ENCODE data around the gene GPR180. TPM values are rescaled to one million over a fixed set of nuclear protein-coding genes. Genes with fewer than 3 reads are reported as not detected.

Gene GPR180
- total RNA-seq, 4 donors from 2014 or later, result 2.6 to 5.3 (median 3.6) TPM

DNA sequence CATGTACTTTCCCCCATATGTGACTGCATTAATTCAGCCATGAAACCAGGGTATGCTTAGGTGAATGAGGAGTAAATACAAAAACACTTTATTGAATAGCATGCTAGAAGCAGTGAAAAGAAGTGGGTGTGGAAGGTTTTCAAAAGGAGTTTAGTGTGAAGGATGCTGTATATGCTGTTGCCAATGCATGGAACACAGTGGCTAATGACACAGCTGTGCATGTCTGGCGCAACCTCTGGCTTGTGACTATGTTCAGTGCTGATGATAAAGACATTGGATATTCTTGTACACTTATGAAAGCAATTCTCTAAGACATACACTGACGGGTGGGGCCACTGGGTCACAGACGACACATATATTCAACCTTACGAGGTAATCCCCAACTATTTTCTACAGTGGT lies 55.5 kb downstream of the GPR180 start:
- TF ChIP-seq, protein P1, sequence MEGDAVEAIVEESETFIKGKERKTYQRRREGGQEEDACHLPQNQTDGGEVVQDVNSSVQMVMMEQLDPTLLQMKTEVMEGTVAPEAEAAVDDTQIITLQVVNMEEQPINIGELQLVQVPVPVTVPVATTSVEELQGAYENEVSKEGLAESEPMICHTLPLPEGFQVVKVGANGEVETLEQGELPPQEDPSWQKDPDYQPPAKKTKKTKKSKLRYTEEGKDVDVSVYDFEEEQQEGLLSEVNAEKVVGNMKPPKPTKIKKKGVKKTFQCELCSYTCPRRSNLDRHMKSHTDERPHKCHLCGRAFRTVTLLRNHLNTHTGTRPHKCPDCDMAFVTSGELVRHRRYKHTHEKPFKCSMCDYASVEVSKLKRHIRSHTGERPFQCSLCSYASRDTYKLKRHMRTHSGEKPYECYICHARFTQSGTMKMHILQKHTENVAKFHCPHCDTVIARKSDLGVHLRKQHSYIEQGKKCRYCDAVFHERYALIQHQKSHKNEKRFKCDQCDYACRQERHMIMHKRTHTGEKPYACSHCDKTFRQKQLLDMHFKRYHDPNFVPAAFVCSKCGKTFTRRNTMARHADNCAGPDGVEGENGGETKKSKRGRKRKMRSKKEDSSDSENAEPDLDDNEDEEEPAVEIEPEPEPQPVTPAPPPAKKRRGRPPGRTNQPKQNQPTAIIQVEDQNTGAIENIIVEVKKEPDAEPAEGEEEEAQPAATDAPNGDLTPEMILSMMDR (IDR thresholded peaks at IDR 0.05), result no peak
- TF ChIP-seq POLR2A (IDR thresholded peaks at IDR 0.05), result no peak
- no peak for DNase-seq
- no peaks in the 10 kb centered on the region for H3K9me3 ChIP-seq
- intact Hi-C loops (cut with DNase I), result no loop called here
- H3K36me3 ChIP-seq, result no peaks in the 10 kb centered on the region
- H3K27ac ChIP-seq, result peak overlapping the region in 1 of 4 donors; percentile 47
- H3K27me3 ChIP-seq, result peaks cover 0 to 7% (median 0%) of the 10 kb centered on the region in 4 donors
- 47 to 64% methylated on average over 4 of the region's 4 CpGs for WGBS, 2 donors
- no peak overlapping the region for H3K4me3 ChIP-seq
- H3K4me1 ChIP-seq, result peaks cover 0 to 16% (median 0%) of the 10 kb centered on the region in 3 donors

DNA sequence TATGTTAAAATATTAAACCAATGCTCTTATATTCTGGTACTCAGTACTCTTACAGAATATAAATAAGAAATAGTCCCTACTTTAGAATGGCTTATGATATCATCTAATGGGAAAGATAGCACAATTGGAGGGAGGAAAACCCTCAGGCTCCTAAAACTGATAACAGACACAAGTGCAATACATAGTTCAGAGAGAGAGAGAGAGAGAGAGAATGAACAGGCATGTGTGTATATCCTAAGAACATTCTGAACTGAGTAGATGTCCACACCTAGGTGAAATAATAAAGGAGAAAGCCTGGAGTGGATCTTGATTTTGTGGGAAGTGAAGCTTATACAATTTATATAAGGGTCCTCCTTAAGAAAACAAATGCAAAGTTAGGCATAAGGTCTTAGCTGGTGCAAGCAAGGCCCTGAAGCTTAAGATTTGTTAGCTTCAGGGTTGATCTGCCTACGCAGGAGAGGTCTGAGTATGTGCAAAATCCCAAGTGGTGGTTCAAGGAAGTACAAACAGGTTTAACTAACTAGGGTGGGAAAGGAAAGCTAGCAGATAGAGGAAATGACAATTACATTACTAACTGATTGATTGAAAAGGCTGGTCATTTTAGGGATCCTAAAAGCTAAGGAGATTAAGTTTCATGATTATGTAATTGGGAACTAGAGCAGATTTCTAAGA lies 57.4 kb downstream of the GPR180 start:
- Histone ChIP-seq H3K36me3 (no peaks in the 10 kb centered on the region), H3K27ac (no peak overlapping the region), H3K4me1 (peaks cover 0 to 16% (median 0%) of the 10 kb centered on the region in 3 donors), H3K4me3 (no peak overlapping the region), H3K27me3 (peaks cover 0 to 17% (median 0%) of the 10 kb centered on the region in 4 donors), H3K9me3 (no peaks in the 10 kb centered on the region)
- DNase-seq, result no peak
- intact Hi-C loops (cut with DNase I), result no loop called here
- no peak for TF ChIP-seq POLR2A (IDR thresholded peaks at IDR 0.05)
- TF ChIP-seq, protein P1 (IDR thresholded peaks at IDR 0.05), result peak in 1 of 6 experiments; percentile 35
- 76 to 100% methylated on average over 1 of the region's 1 CpG for WGBS, 2 donors

DNA sequence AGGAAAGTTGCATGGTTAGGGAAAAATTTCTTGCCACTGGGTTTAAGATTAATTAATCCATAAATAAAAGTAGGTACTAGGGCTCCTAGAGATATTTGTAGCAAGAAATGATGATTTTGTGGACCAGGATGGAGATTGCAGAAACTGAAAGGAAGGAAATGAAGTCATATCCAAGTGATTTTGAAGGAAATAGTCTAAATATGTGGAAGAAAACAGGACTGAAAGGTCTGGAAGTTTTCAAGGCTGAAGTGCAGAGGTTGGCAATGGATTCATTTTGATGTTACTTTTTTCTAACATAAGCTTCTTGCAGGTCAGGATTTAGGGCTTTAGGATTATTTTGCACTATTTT lies 57.9 kb downstream of the GPR180 start:
- H3K4me3 ChIP-seq, result no peak overlapping the region
- intact Hi-C loops (cut with DNase I), result no loop called here

GRCh38 chr13:94660695-94661326 lies 59.2 kb downstream of the GPR180 start:
- Histone ChIP-seq H3K36me3 (no peaks in the 10 kb centered on the region), H3K9me3 (no peaks in the 10 kb centered on the region), H3K27ac (no peak overlapping the region), H3K27me3 (peaks cover 0 to 23% (median 0%) of the 10 kb centered on the region in 4 donors), H3K4me3 (no peak overlapping the region), H3K4me1 (peaks cover 0 to 16% (median 0%) of the 10 kb centered on the region in 3 donors)
- no peak for DNase-seq
- intact Hi-C loops (cut with DNase I), result no loop called here
- 46 to 49% methylated on average over 6 of the region's 6 CpGs for WGBS, 2 donors
- TF ChIP-seq, protein P1 (IDR thresholded peaks at IDR 0.05), result peak in 2 of 6 experiments; percentile 6 to 18
- TF ChIP-seq POLR2A (IDR thresholded peaks at IDR 0.05), result no peak

More for the DNA sequence above, 57.9 kb downstream of the GPR180 start:
- TF ChIP-seq, protein P1 (IDR thresholded peaks at IDR 0.05), result no peak
- TF ChIP-seq POLR2A (IDR thresholded peaks at IDR 0.05), result no peak
- DNase-seq, result no peak
- Histone ChIP-seq H3K27ac (no peak overlapping the region), H3K4me1 (peaks cover 0 to 16% (median 0%) of the 10 kb centered on the region in 3 donors), H3K36me3 (no peaks in the 10 kb centered on the region), H3K9me3 (no peaks in the 10 kb centered on the region), H3K27me3 (peaks cover 0 to 17% (median 0%) of the 10 kb centered on the region in 4 donors)

- 66 to 75% methylated on average over 5 of the region's 5 CpGs for WGBS, 2 donors
- no peak overlapping the region for H3K27ac ChIP-seq
- H3K27me3 ChIP-seq, result peaks cover 0 to 24% (median 0%) of the 10 kb centered on the region in 4 donors
- DNase-seq, result no peak
- intact Hi-C loops (cut with DNase I), result no loop called here
- H3K36me3 ChIP-seq, result no peaks in the 10 kb centered on the region
- H3K9me3 ChIP-seq, result no peaks in the 10 kb centered on the region
- TF ChIP-seq, protein P1 (IDR thresholded peaks at IDR 0.05), result no peak
- no peak for TF ChIP-seq POLR2A (IDR thresholded peaks at IDR 0.05)
- H3K4me3 ChIP-seq, result no peak overlapping the region
- H3K4me1 ChIP-seq, result peaks cover 0 to 16% (median 0%) of the 10 kb centered on the region in 3 donors
Measured at GRCh38 chr13:94661406-94661805, 59.7 kb downstream of the GPR180 start.
